Activated effector memory CD4-positive, alpha-beta T cell treated with Interleukin-2 at 50 U/mL for 16 hours (primary cell): ENCODE measurements around the gene SULT1A3.
"Not testable (repeated sequence)": the region's sequence is repeated elsewhere in the genome, so short reads cannot be mapped to it uniquely, and the experiment has no call there.

ENCODE experiments used
- DNase-seq: peaks from one replicate; pipeline ENCODE4 v3.0.0-alpha.2; 2020

Gene SULT1A3

DNA sequence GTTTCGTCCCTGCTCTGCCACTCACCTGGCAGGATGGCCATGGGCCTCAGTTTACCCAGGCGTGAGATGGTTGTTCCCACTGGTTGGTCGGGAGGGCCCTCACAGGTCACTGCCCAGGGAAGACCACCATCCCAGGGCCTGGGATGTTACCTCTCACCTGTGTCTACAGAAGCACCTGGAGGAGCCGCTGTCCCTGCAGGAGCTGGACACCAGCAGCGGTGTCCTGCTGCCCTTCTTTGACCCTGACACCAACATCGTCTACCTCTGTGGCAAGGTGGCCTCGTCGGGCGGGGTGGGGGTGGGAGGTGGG lies 11.5 kb upstream of the SULT1A3 start:
- no peak for DNase-seq

DNA sequence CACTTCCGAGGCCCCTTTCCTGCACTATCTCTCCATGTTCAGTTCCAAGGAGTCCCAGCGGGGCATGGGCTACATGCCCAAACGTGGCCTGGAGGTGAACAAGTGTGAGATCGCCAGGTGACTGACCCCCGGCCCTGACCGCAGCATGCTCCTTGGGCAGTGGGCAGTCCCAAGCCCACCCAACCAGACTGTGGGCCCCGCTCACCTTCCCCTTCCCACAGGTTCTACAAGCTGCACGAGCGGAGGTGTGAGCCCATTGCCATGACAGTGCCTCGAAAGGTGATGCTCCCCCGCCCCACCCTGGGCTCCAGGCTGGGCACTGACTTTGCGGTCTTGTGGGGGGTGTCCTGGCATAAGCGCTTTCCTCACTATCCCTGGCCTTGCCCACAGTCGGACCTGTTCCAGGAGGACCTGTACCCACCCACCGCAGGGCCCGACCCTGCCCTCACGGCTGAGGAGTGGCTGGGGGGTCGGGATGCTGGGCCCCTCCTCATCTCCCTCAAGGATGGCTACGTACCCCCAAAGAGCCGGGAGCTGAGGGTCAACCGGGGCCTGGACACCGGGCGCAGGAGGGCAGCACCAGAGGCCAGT lies 11.0 kb upstream of the SULT1A3 start:
- DNase-seq, result no peak

DNA sequence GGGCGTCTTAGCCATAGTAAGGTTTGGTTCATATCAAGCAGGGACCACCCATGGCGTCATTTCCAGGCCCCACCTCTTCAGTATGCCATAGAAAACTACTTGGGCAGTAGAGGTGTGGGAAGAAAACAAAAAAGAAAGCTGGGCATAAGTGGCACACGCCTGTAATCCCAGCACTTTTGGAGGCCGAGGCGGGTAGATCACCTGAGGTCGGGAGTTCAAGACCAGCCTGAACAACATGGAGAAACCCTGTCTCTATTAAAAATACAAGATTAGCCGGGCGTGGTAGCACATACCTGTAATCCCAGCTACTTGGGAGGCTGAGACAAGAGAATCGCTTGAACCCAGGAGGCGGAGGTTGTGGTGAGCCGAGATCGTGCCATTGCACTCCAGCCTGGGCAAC lies 7.9 kb upstream of the SULT1A3 start:
- not testable (repeated sequence) for DNase-seq

DNA sequence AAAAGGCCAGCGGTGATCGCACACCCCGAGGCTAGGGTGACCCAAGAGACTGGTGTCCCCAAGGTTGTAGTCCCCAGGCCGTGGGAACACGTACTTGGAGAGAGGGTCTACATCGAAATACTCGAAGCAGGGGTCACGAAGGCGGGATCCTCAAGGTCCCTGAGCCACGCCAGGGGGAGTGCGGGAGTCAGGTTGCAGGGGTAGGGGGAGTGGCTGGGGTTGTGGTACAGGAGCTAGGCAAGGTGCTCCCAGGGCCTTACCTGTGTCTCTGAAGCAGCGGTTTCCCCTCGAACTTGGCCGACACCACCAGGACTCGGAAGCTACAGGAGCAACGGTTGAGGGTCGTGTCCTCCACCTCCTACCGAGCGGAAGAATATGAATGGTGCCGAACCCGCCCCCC lies 6.0 kb upstream of the SULT1A3 start:
- DNase-seq, result not testable (repeated sequence)

DNA sequence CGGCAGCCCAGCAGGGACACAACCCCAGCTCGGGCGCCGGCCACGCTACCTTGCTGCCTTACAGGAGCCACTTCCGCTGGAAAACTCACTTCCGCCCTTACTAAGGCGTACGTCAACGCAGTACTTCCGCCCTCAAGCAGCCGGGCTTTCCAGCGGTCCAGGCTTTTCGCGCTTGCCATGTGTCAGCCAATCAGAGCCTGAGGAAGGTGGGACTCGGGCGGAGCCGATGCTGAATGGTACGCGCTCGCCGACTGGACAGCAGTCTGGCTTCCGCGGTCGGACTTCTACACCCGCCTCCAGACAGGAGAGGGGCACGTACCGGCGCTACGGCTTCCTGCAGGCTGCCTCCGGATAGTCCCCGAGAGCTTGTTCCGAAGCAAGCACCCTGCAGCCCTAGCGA lies 5.4 kb upstream of the SULT1A3 start, which contains the start of the genes BOLA2B and SLX1A:
BOLA2B (minus strand) TSS at position 52 of the 400 bp plus-strand sequence. CDS start 71 bp downstream, outside the sequence.
SLX1A (plus strand) TSS at position 261 of the 400 bp plus-strand sequence. CDS start 210 bp downstream, outside the sequence.
- DNase-seq, result not testable (repeated sequence)

DNA sequence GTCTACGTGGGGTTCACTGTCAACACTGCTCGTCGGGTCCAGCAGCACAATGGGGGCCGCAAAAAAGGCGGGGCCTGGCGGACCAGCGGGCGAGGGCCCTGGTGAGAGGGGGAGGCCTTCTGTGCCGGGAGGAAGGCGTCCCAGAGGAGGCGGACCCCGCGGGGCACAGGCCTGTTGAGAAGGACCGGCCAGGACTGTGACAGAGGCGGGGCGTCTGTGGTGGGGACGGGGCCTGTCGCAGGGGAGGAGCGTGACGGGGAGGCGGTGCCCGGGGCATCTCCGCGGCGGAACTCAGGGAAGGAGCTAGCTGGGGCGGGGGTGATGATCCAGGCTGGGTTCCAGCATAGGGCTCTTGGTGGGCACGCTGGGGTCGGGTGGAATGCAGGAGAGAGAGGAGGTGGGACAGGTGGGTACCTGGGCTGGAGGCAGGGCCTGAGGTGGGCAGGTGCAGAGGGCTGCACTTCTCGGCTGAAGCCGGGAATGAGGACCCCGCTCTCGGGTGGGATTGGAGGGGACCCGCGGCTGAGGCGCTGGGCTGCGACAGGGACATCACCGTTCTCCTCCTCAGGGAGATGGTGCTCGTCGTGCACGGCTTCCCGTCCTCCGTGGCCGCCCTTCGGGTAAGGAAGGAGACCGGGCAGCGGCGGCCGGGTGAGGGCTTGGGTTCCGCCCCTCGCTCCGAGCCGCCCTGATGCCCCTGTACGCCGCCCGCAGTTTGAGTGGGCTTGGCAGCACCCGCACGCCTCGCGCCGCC lies 4.7 kb upstream of the SULT1A3 start:
- not testable (repeated sequence) for DNase-seq

DNA sequence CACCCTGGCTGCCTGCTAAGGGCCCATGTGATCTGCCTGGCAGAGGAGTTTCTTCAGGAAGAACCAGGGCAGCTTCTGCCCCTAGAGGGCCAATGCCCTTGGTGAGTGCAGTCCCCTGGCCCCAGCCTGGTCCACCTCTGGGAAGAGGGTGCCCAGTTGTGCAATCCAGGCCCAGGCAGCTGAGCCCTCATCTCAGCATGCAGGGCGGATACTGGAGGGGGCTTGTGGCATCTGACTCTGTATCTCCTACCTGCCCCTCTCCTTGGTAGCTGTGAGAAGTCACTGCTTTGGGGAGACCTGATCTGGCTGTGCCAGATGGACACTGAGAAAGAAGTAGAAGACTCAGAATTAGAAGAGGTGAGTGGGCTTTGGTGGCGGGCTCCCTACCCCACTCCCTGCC lies 2.1 kb upstream of the SULT1A3 start:
- not testable (repeated sequence) for DNase-seq

DNA sequence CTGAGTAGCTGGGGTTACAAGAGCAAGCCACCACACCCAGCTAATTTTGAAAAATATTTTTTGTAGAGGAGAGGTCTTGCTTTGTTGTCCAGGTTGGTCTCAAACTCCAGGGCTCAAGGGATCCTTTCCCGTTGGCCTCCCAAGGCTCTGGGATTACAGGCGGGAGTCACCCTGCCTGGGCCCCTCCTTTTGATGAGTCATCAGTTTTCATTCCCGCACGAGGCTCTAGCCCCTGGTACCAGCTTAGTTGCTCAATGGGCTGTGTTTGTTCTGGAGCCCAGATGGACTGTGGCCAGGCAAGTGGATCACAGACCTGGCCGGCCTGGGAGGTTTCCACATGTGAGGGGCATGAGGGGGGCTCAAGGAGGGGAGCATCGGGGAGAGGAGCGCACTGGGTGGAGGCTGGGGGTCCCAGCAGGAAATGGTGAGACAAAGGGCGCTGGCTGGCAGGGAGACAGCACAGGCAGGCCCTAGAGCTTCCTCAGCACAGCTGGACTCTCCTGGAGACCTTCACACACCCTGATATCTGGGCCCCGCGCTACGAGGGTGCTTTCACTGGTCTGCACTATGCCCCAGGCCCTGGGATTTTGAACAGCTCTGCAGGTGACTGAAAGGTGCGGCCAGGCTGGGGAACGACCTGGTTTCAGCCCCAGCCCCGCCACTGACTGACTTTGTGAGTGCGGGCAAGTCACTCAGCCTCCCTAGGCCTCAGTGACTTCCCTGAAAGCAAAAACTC lies 721 bp downstream of the SULT1A3 start:
- DNase-seq, result not testable (repeated sequence)

DNA sequence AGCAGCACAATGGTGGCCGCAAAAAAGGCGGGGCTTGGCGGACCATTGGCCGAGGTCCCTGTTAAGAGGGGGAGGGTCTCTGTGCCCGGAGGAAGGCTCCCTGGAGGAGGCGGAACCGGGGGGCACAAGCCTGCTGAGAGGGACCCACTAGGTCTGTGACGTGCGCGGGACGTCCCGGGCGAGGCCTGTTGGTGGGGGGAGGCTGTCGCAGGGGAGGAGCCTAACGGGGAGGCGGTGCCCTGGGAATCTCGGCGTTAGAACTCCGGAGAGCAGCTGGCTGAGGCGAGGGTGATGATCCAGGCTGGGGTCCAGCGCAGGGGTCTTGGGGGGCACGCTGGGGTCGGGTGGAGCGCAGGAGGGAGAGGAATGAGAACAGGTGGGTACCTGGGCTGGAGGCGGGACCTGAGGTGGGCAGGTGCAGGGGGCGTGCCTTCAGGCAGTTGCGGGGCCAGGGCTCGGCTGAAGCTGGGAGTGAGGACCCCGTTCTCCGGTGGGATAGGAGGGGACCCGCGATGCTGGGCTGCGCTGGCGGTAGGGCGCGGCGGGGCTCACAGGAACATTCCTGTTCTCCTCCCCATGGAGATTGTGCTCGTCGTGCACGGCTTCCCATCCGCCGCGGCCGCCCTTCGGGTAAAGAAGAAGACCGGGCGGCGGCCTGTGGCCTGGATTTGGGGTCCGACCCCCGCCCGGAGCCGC lies 6.6 kb downstream of the SULT1A3 start:
- DNase-seq, result not testable (repeated sequence)

DNA sequence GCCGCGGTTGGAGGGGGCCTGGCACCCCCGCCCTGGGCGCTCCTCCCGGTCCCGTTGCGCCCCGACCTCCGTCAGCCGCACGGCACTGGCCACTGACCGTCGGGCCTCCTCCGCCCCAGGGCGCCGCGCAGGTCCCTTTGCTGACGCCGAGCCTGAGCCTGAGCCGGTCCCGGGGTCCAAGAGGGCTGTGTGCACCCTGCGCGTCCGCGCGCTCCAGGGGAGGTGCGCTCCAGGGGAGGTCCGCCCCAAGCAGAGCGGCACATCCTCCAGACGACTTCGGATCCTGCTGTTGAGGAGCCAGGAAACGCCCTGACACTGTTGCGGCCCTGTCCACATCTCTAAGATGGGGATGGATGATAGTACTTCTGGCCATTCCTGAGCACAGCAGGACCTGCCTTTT lies 7.2 kb downstream of the SULT1A3 start:
- DNase-seq, result not testable (repeated sequence)

DNA sequence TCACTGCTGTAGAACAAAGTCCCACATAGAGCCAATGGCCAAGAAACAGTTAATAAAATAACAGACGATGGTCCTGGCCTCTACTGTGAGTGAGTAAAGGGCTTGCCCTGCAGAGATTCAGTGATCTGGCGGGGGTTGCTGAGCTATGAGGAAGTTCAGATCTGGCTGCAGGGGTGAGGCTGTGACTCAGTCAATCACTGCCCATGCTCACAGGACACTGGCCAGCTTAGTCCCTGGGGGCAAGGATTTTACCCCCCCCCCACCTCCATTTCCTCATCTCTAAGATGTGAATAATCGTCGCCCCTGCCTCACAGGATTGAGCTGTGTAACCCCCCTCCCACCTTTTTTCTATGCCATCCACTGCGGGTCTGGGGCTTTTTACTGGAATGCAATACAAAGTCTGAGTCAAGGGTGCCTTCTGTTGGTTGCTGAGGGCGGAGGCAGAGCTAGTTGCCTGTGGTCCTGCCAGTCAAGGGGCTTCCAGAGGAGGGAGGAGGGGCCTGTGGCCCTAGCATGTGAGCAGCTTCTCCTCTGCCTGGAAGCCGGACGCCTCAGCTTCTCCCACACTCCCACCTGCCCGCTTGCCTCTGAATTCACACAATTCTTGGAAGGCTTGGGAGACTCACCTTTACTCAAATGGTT lies 8.1 kb downstream of the SULT1A3 start:
- not testable (repeated sequence) for DNase-seq

DNA sequence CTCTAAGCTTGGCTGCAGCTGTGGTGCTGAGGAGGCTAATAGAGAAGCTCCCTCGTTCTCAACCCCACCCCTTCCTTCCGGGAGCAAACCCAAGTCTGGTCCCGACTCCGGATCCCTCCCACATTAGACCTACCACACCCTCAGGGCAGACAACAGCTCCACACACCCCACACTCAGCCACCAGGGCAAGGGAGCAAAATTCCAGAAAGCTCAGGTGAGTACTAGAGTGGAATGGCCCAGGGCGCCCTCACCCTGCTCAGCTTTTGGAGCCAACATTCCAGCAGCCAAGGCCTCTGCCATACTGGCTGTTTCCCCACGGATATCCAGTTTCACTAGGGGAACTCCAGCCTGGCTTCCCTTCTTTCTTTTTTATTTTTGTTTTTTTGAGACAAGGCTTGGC lies 10.0 kb downstream of the SULT1A3 start:
- peak; percentile 50 for DNase-seq

DNA sequence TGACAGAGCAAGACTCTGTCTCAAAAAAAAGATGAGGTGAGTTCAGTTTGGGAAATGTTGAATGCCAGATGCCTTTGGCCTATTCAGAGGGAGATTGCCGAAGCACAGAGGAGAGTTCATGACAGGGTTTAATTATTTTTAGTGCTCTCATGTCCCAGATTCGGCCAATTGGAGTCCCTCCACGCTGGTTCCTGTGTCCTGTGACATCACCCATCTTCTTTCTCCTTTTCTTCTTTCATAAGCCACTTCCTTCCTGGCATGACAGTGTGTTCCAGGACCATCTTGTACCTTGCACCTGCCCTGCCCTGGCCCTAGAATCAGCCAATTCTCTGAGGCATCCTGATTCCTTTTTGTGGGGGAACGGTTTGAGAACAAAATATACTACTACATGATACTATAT lies 12.4 kb downstream of the SULT1A3 start:
- not testable (repeated sequence) for DNase-seq

DNA sequence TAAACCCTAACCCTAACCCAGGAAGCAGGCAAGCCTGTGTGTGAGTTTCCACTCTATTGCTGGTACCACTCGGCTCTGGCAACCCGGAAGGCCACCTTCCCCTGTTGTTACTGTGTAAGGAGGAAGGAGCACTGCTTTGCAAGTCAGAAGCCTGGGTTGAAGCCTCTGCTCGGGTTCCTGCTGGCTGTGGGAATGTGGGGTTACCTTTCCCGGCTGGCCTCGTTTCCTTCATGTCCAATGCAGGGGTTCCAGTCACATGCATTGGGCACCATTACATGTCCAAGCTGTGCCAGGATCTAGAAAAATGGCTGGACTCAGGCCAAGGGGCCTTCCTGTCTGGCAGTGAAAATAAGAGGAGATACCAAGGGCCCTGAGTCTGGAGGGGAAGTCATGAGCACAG lies 18.0 kb downstream of the SULT1A3 start:
- not testable (repeated sequence) for DNase-seq

DNA sequence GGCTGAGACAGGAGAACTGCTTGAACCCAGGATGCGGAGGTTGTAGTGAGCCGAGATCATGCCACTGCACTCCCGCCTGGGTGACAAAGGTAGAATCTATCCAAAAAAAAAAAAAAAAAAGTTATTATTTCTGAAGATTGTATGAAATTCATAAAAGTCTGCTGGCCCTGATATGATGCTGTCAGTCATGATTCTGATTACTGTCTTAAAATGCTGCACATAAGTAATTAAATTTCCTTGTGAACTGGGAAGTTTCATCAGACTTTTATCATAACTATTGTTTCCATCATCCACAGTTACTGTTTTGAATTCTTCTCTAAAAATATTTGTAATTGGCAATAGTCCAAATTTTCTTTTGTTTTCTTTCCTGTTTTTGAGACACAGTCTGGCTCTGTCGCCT lies 49.3 kb downstream of the SULT1A3 start, which contains the start of gene NPIPB13:
NPIPB13 (minus strand) TSS at position 101 of the 400 bp plus-strand sequence. CDS start 2,906 bp downstream, outside the sequence.
- not testable (repeated sequence) for DNase-seq
